GM06990 (cell line): ENCODE results near the gene CHMP6.

Source experiments
- DNase-seq: peaks from one replicate; pipeline ENCODE4 v3.0.0-alpha.2; 2011; ENCODE audit not compliant: insufficient read length; ENCODE audit errors: extremely low read depth
- H3K27me3 ChIP-seq: replicated peaks from 2 replicates; pipeline ENCODE4 v1.6.0; 2011; ENCODE audit warnings: low read length; ENCODE audit not compliant: control insufficient read depth, insufficient read depth
- H3K36me3 ChIP-seq: 2 replicates; pipeline ENCODE4 v1.5.1; 2011; ENCODE audit warnings: low read length; ENCODE audit not compliant: control insufficient read depth, insufficient read depth
- H3K4me3 ChIP-seq: replicated peaks from 2 replicates; pipeline ENCODE4 v1.5.1; 2011; ENCODE audit warnings: low read depth, mild to moderate bottlenecking, control low read depth, low read length
- TF ChIP-seq, protein P1 (sequence below): IDR thresholded peaks from 2 replicates; pipeline ENCODE4 v1.5.1; 2011; ENCODE audit warnings: low read length, control low read depth, mild to moderate bottlenecking, inconsistent platforms; ENCODE audit not compliant: insufficient read depth, poor library complexity, severe bottlenecking

The CHMP6 gene

DNA sequence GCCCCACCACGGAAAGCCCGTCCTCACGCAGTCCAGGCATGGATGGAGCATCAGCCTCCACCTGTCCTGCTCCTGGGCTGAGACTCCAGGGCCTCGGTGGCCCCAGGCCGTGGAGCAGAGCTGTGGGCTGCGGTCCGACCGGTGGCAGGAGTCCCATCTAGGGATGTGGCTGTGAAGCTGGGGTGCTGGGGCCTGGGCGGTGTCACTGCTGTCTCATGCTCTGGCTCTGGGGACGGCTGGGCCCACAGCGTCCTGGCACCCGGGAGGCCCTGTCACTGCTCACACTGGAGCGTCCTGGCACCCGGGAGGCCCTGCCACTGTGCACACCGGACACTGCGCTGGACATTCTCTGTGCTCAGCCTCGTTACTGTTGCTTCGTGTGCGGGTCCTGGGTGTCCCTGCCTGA is 51.7 kb downstream of the CHMP6 start:
- Histone ChIP-seq H3K36me3 (no peaks in the 10 kb centered on the region), H3K4me3 (no peak overlapping the region), H3K27me3 (no peaks in the 10 kb centered on the region; the same call in 1 of the 2 replicates)
- DNase-seq: no peak
- TF ChIP-seq, protein P1, sequence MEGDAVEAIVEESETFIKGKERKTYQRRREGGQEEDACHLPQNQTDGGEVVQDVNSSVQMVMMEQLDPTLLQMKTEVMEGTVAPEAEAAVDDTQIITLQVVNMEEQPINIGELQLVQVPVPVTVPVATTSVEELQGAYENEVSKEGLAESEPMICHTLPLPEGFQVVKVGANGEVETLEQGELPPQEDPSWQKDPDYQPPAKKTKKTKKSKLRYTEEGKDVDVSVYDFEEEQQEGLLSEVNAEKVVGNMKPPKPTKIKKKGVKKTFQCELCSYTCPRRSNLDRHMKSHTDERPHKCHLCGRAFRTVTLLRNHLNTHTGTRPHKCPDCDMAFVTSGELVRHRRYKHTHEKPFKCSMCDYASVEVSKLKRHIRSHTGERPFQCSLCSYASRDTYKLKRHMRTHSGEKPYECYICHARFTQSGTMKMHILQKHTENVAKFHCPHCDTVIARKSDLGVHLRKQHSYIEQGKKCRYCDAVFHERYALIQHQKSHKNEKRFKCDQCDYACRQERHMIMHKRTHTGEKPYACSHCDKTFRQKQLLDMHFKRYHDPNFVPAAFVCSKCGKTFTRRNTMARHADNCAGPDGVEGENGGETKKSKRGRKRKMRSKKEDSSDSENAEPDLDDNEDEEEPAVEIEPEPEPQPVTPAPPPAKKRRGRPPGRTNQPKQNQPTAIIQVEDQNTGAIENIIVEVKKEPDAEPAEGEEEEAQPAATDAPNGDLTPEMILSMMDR: no peak

DNA sequence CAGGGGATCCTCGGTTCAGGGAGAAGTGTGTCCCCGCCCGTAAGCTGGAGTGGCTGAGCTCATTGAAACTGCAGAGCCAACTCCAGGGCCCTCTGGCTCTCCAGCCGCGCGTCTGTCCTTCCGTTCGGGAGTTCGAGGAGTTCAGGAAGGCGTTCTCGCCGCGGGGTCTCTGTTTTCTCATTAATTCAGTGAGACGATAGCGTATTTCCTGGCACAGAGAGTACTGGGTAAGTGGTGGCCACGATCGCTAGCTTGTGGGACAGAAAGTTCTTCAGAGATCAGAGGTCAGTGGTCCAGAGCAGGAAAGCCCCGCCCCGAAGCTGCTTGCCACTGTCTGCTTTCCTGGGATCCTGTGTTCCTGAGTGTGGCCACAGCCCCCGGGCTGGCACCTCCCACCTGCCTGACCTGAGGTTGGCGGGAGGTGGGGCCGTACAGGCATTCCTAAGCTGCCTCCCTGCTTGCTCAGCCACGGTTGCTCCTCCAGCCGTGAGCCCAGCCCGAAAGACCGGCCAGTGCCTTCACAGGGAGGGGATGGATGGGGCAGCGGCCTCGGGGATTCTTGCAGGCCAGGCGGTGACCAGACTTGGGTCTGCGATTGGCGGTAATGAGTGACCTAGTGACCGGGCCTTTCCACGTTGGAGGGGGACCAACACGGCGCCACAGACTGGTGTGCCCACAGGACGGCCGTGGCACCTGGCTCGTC is 52.2 kb downstream of the CHMP6 start:
- no peaks in the 10 kb centered on the region for H3K36me3 ChIP-seq
- no peak for DNase-seq
- no peaks in the 10 kb centered on the region; the same call in 1 of the 2 replicates for H3K27me3 ChIP-seq
- TF ChIP-seq, protein P1: no peak
- no peak overlapping the region for H3K4me3 ChIP-seq

DNA sequence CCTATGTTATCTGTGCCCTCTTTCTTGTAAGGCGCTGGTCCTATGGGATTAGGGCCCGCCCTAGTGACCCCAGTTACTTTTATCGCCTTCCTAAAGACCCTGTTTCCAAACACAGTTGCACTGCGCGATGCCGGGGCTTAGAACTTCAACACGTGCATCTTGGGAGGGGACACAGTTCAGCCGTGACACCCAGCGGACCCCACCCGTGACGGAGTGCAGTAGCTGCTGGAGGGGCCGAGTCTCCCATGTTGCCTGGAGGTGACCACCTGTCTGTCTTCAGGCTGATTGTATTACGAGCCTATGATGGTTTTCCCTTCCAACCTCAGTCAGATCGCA is 52.8 kb downstream of the CHMP6 start:
- Histone ChIP-seq H3K27me3 (no peaks in the 10 kb centered on the region; the same call in 1 of the 2 replicates), H3K4me3 (no peak overlapping the region), H3K36me3 (no peaks in the 10 kb centered on the region)
- TF ChIP-seq, protein P1: no peak
- DNase-seq: no peak

GRCh38 chr17:81044764-81045589 is 53.3 kb downstream of the CHMP6 start:
- H3K4me3 ChIP-seq: no peak overlapping the region
- H3K27me3 ChIP-seq: no peaks in the 10 kb centered on the region; the same call in 1 of the 2 replicates
- TF ChIP-seq, protein P1: no peak
- no peaks in the 10 kb centered on the region for H3K36me3 ChIP-seq
- no peak for DNase-seq

- TF ChIP-seq, protein P1: no peak
- DNase-seq: no peak
- no peaks in the 10 kb centered on the region for H3K36me3 ChIP-seq
- H3K4me3 ChIP-seq: no peak overlapping the region
- no peaks in the 10 kb centered on the region; the same call in 1 of the 2 replicates for H3K27me3 ChIP-seq
These were observed 54.0 kb downstream of the CHMP6 start for GRCh38 chr17:81045590-81046095.
